Measurements from ENCODE around the gene CCDC192.
A peak's percentile ranks its signal among the peaks of the same experiment; 100 is the strongest.

The CCDC192 gene

DNA sequence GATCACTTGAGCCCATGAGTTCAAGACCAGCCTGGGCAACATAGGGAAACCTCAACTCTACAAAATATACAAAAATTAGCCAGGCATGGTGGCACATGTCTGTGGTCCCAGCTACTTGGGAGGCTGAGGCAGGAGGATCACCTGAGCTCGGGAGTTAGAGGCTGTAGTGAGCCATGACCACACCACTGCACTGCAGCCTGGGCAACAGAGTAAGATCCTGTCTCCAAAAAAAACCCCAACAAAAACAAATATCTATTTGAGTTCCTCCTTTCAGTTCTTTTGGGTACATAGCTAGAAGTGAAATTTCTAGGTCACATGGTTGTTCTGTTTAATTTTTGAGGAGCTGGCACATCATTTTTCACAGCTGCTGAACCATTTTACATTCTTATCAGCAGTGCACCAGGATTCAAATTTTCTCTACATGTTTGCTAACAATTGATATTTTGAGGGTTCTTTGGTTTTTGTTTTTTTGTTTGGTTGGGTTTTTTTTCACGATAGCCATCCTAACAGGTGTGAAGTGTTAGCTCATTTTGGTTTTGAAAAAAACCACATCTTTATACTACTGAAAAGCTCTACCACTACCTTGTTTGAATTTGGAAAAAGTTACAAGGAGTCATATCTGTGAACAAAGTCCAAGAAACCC, 203.5 kb downstream of the CCDC192 start:
- Histone ChIP-seq H3K4me1 (ENCODE audit: insufficient read depth, low read length, poor library complexity, severe bottlenecking) (no peaks in the 10 kb centered on the region), H3K4me2 (ENCODE audit: low read depth, low read length, poor library complexity, severe bottlenecking) (no peak overlapping the region), H3K9me2 (replicated peaks; ENCODE audit: low read depth, low read length) (no peaks in the 10 kb centered on the region), H3K4me3 (ENCODE audit: low read length, poor library complexity, severe bottlenecking) (no peak overlapping the region), H3K9me3 (ENCODE audit: insufficient read depth, low read depth, low read length) (no peaks in the 10 kb centered on the region), H3K36me3 (ENCODE audit: insufficient read depth, low read length) (no peaks in the 10 kb centered on the region), H3F3A (ENCODE audit: low read depth) (no peaks in the 10 kb centered on the region), H3K79me2 (ENCODE audit: insufficient read depth, low read length) (no peaks in the 10 kb centered on the region), H3K27me3 (ENCODE audit: insufficient read depth, low read length, poor library complexity, severe bottlenecking) (no peaks in the 10 kb centered on the region), H2AFZ (ENCODE audit: low read length) (no peak overlapping the region), H3K9ac (ENCODE audit: low read depth, low read length, poor library complexity, severe bottlenecking) (no peak overlapping the region), H4K20me1 (ENCODE audit: insufficient read depth, low read length, poor library complexity, severe bottlenecking) (no peaks in the 10 kb centered on the region)
- TF ChIP-seq EZH2phosphoT487 (IDR thresholded peaks at IDR 0.05; ENCODE audit: borderline replicate concordance), result no peak
- TF ChIP-seq, protein P1, sequence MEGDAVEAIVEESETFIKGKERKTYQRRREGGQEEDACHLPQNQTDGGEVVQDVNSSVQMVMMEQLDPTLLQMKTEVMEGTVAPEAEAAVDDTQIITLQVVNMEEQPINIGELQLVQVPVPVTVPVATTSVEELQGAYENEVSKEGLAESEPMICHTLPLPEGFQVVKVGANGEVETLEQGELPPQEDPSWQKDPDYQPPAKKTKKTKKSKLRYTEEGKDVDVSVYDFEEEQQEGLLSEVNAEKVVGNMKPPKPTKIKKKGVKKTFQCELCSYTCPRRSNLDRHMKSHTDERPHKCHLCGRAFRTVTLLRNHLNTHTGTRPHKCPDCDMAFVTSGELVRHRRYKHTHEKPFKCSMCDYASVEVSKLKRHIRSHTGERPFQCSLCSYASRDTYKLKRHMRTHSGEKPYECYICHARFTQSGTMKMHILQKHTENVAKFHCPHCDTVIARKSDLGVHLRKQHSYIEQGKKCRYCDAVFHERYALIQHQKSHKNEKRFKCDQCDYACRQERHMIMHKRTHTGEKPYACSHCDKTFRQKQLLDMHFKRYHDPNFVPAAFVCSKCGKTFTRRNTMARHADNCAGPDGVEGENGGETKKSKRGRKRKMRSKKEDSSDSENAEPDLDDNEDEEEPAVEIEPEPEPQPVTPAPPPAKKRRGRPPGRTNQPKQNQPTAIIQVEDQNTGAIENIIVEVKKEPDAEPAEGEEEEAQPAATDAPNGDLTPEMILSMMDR (conservative IDR thresholded peaks at IDR 0.05; ENCODE audit: low read length), result no peak

DNA sequence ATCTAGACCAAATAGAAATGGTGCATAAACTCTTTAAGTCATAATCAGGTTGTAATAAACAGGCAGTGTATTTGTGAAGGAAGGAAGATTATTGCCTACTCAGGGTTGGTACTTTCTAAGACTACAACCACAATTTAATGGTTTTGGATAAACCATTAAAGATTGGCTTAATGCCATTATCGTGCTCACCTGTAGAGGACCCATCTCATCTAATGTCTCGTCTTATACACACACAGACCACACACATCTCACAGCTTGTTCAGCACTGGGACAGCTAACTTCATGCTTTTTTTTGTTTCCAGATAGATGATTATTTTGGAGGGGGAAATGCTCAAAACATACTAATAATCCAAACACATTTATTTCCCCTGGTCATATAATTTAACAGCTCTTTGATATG, 204.7 kb downstream of the CCDC192 start:
- Histone ChIP-seq H3K9me2 (replicated peaks; ENCODE audit: low read depth, low read length) (no peaks in the 10 kb centered on the region), H3K27me3 (ENCODE audit: insufficient read depth, low read length, poor library complexity, severe bottlenecking) (no peaks in the 10 kb centered on the region), H2AFZ (ENCODE audit: low read length) (no peak overlapping the region), H3F3A (ENCODE audit: low read depth) (no peaks in the 10 kb centered on the region), H3K4me2 (ENCODE audit: low read depth, low read length, poor library complexity, severe bottlenecking) (no peak overlapping the region), H3K79me2 (ENCODE audit: insufficient read depth, low read length) (no peaks in the 10 kb centered on the region), H4K20me1 (ENCODE audit: insufficient read depth, low read length, poor library complexity, severe bottlenecking) (no peaks in the 10 kb centered on the region), H3K4me1 (ENCODE audit: insufficient read depth, low read length, poor library complexity, severe bottlenecking) (no peaks in the 10 kb centered on the region), H3K9ac (ENCODE audit: low read depth, low read length, poor library complexity, severe bottlenecking) (no peak overlapping the region), H3K36me3 (ENCODE audit: insufficient read depth, low read length) (no peaks in the 10 kb centered on the region), H3K4me3 (ENCODE audit: low read length, poor library complexity, severe bottlenecking) (no peak overlapping the region), H3K9me3 (ENCODE audit: insufficient read depth, low read depth, low read length) (no peaks in the 10 kb centered on the region)
- TF ChIP-seq, protein P1 (conservative IDR thresholded peaks at IDR 0.05; ENCODE audit: low read length), result no peak
- TF ChIP-seq EZH2phosphoT487 (IDR thresholded peaks at IDR 0.05; ENCODE audit: borderline replicate concordance), result no peak

DNA sequence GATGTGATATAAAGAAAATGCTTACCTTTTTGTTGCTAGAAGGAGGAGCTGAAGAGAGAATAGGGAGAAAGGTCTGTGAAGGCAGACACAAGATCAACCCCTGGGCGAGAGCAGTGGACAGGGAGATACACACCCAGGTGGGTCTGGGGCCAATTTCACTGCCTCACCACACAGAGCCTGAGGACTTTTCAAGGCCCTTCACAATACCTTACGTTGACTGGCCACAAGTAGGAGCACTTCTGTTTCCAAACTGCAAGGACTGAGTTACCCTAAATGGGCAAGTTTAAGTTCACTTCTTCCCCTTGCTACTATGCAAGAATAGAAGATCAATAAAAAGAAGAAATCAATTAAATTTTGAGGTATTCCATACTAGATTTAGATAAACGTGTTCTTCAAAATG, 205.9 kb downstream of the CCDC192 start:
- H3K9me3 ChIP-seq (ENCODE audit: insufficient read depth, low read depth, low read length), result no peaks in the 10 kb centered on the region
- H3K9ac ChIP-seq (ENCODE audit: low read depth, low read length, poor library complexity, severe bottlenecking), result no peak overlapping the region
- no peaks in the 10 kb centered on the region for H3K4me1 ChIP-seq (ENCODE audit: insufficient read depth, low read length, poor library complexity, severe bottlenecking)
- no peaks in the 10 kb centered on the region for H3K27me3 ChIP-seq (ENCODE audit: insufficient read depth, low read length, poor library complexity, severe bottlenecking)
- no peak overlapping the region for H3K4me2 ChIP-seq (ENCODE audit: low read depth, low read length, poor library complexity, severe bottlenecking)
- H2AFZ ChIP-seq (ENCODE audit: low read length), result no peak overlapping the region
- no peak overlapping the region for H3K4me3 ChIP-seq (ENCODE audit: low read length, poor library complexity, severe bottlenecking)
- no peaks in the 10 kb centered on the region for H4K20me1 ChIP-seq (ENCODE audit: insufficient read depth, low read length, poor library complexity, severe bottlenecking)
- H3K79me2 ChIP-seq (ENCODE audit: insufficient read depth, low read length), result no peaks in the 10 kb centered on the region
- no peaks in the 10 kb centered on the region for H3F3A ChIP-seq (ENCODE audit: low read depth)
- TF ChIP-seq, protein P1 (conservative IDR thresholded peaks at IDR 0.05; ENCODE audit: low read length), result peak; percentile 56
- TF ChIP-seq EZH2phosphoT487 (IDR thresholded peaks at IDR 0.05; ENCODE audit: borderline replicate concordance), result no peak
- H3K36me3 ChIP-seq (ENCODE audit: insufficient read depth, low read length), result no peaks in the 10 kb centered on the region
- H3K9me2 ChIP-seq (replicated peaks; ENCODE audit: low read depth, low read length), result no peaks in the 10 kb centered on the region

Measured in Loucy (cell line).